T-helper 17 cell (primary cell): Measurements from ENCODE around the gene RDH13. TPM values are rescaled to one million over a fixed set of nuclear protein-coding genes. Genes with fewer than 3 reads are reported as not detected.

Experiments used
- ATAC-seq: fragments of 150-1000 bp; cut with Tn5 transposase; 2 replicates; pipeline ENCODE4 v1.10.0; 2021; ENCODE audit warnings: mild to moderate bottlenecking, moderate library complexity
- DNase-seq, 3 donors: peaks; one replicate each; pipeline versions ENCODE4 v3.0.0 to v3.0.0-alpha.2; 2020 to 2021
- H3K9me3 ChIP-seq: one replicate; pipeline ENCODE4 v1.7.0; 2013; ENCODE audit warnings: low read length, mild to moderate bottlenecking; ENCODE audit not compliant: control insufficient read depth, poor library complexity, severe bottlenecking
- H3K27ac Mint-ChIP-seq: one replicate; pipeline ENCODE4 v1.8.0; 2022; ENCODE audit warnings: mild to moderate bottlenecking, moderate library complexity, mixed read lengths
- H3K27me3 Mint-ChIP-seq: one replicate; pipeline ENCODE4 v1.8.0; 2022; ENCODE audit warnings: mixed read lengths
- H3K36me3 Mint-ChIP-seq: one replicate; pipeline ENCODE4 v1.8.0; 2022; ENCODE audit warnings: low read depth, mixed read lengths
- H3K4me1 Mint-ChIP-seq: one replicate; pipeline ENCODE4 v1.8.0; 2022; ENCODE audit warnings: mild to moderate bottlenecking, mixed read lengths
- H3K4me3 Mint-ChIP-seq: one replicate; pipeline ENCODE4 v1.8.0; 2022; ENCODE audit warnings: mild to moderate bottlenecking, moderate library complexity, mixed read lengths
- total RNA-seq, 4 donors: library from RNA in 2 of 4; stranded (reverse) in 2 of 4; gene quantifications; one replicate each; pipeline ENCODE4 v1.2.3 and lab custom pipeline; 2022 to 2026

RDH13 gene
- total RNA-seq, 2 donors from 2014 or later: 11.3 to 12.9 TPM

GRCh38 chr19:55097864-55098715 is 35.1 kb upstream of the RDH13 start:
- H3K9me3 ChIP-seq: no peaks in the 10 kb centered on the region

GRCh38 chr19:55096061-55096701 is 33.2 kb upstream of the RDH13 start:
- no peaks in the 10 kb centered on the region for H3K27me3 Mint-ChIP-seq
- no peak overlapping the region for H3K4me3 Mint-ChIP-seq
- no peak for ATAC-seq
- H3K9me3 ChIP-seq: no peaks in the 10 kb centered on the region
- H3K4me1 Mint-ChIP-seq: peaks cover 4% of the 10 kb centered on the region
- no peak for DNase-seq
- H3K27ac Mint-ChIP-seq: peak overlapping the region; percentile 16
- H3K36me3 Mint-ChIP-seq: no peaks in the 10 kb centered on the region

More at GRCh38 chr19:55097864-55098715, 35.1 kb upstream of the RDH13 start:
- DNase-seq (no peak), ATAC-seq (no peak)
- Mint-ChIP-seq H3K4me3 (peak overlapping the region; percentile 57), H3K36me3 (peaks cover 2% of the 10 kb centered on the region), H3K27me3 (no peaks in the 10 kb centered on the region), H3K27ac (peak overlapping the region; percentile 74), H3K4me1 (peaks cover 4% of the 10 kb centered on the region)

- Mint-ChIP-seq H3K27me3 (no peaks in the 10 kb centered on the region), H3K4me1 (peaks cover 4% of the 10 kb centered on the region), H3K4me3 (no peak overlapping the region), H3K27ac (peak overlapping the region; percentile 16), H3K36me3 (no peaks in the 10 kb centered on the region)
- ATAC-seq (no peak), DNase-seq (no peak)
- H3K9me3 ChIP-seq: no peaks in the 10 kb centered on the region
Measured at GRCh38 chr19:55095260-55096060, 32.5 kb upstream of the RDH13 start.

- peaks cover 3% of the 10 kb centered on the region for H3K36me3 Mint-ChIP-seq
- peaks cover 3% of the 10 kb centered on the region for H3K27me3 Mint-ChIP-seq
- H3K4me1 Mint-ChIP-seq: peaks cover 5% of the 10 kb centered on the region
- H3K9me3 ChIP-seq: no peaks in the 10 kb centered on the region
- peak overlapping the region; percentile 16 for H3K27ac Mint-ChIP-seq
- no peak for ATAC-seq
- H3K4me3 Mint-ChIP-seq: no peak overlapping the region
- DNase-seq: no peak
Measured at GRCh38 chr19:55094456-55095259, 31.7 kb upstream of the RDH13 start.

GRCh38 chr19:55092423-55093318 is 29.7 kb upstream of the RDH13 start:
- Mint-ChIP-seq H3K4me3 (no peak overlapping the region), H3K27me3 (peaks cover 22% of the 10 kb centered on the region), H3K4me1 (peaks cover 20% of the 10 kb centered on the region), H3K36me3 (peaks cover 17% of the 10 kb centered on the region), H3K27ac (no peak overlapping the region)
- ATAC-seq (no peak), DNase-seq (no peak)
- H3K9me3 ChIP-seq: no peaks in the 10 kb centered on the region

- H3K36me3 Mint-ChIP-seq: peaks cover 17% of the 10 kb centered on the region
- no peak for DNase-seq
Measured at GRCh38 chr19:55091955-55092354, 29.0 kb upstream of the RDH13 start.

GRCh38 chr19:55091126-55091910 is 28.4 kb upstream of the RDH13 start:
- H3K27me3 Mint-ChIP-seq: peaks cover 29% of the 10 kb centered on the region
- H3K36me3 Mint-ChIP-seq: peaks cover 17% of the 10 kb centered on the region
- no peak overlapping the region for H3K4me3 Mint-ChIP-seq

More at GRCh38 chr19:55091955-55092354, 29.0 kb upstream of the RDH13 start:
- no peaks in the 10 kb centered on the region for H3K9me3 ChIP-seq
- Mint-ChIP-seq H3K27ac (no peak overlapping the region), H3K4me3 (no peak overlapping the region), H3K27me3 (peaks cover 29% of the 10 kb centered on the region), H3K4me1 (peaks cover 25% of the 10 kb centered on the region)
- ATAC-seq: no peak

GRCh38 chr19:55090564-55090963 is 27.6 kb upstream of the RDH13 start:
- DNase-seq (no peak), ATAC-seq (no peak)
- Mint-ChIP-seq H3K36me3 (peaks cover 17% of the 10 kb centered on the region), H3K4me3 (peak overlapping the region; percentile 28), H3K4me1 (peaks cover 25% of the 10 kb centered on the region), H3K27me3 (peaks cover 33% of the 10 kb centered on the region), H3K27ac (no peak overlapping the region)
- H3K9me3 ChIP-seq: no peaks in the 10 kb centered on the region

More at GRCh38 chr19:55091126-55091910, 28.4 kb upstream of the RDH13 start:
- H3K4me1 Mint-ChIP-seq: peaks cover 25% of the 10 kb centered on the region
- no peaks in the 10 kb centered on the region for H3K9me3 ChIP-seq
- H3K27ac Mint-ChIP-seq: no peak overlapping the region
- ATAC-seq: no peak
- DNase-seq: no peak

GRCh38 chr19:55089342-55089944 is 26.5 kb upstream of the RDH13 start:
- peak overlapping the region; percentile 36 for H3K4me3 Mint-ChIP-seq

GRCh38 chr19:55088543-55089341 is 25.8 kb upstream of the RDH13 start:
- H3K27me3 Mint-ChIP-seq: peaks cover 40% of the 10 kb centered on the region
- H3K4me1 Mint-ChIP-seq: peaks cover 27% of the 10 kb centered on the region
- ATAC-seq (peak; percentile 55), DNase-seq (peak; percentile 60 to 77 (median 64))
- H3K27ac Mint-ChIP-seq: peak overlapping the region; percentile 80
- peak overlapping the region; percentile 87 for H3K4me3 Mint-ChIP-seq
- H3K36me3 Mint-ChIP-seq: peaks cover 19% of the 10 kb centered on the region
- no peaks in the 10 kb centered on the region for H3K9me3 ChIP-seq

More at GRCh38 chr19:55089342-55089944, 26.5 kb upstream of the RDH13 start:
- DNase-seq (no peak), ATAC-seq (no peak)
- no peaks in the 10 kb centered on the region for H3K9me3 ChIP-seq
- Mint-ChIP-seq H3K36me3 (peaks cover 17% of the 10 kb centered on the region), H3K27ac (peak overlapping the region; percentile 80), H3K27me3 (peaks cover 33% of the 10 kb centered on the region), H3K4me1 (peaks cover 23% of the 10 kb centered on the region)
